Measurements from ENCODE around the gene HSD11B1.

DNA sequence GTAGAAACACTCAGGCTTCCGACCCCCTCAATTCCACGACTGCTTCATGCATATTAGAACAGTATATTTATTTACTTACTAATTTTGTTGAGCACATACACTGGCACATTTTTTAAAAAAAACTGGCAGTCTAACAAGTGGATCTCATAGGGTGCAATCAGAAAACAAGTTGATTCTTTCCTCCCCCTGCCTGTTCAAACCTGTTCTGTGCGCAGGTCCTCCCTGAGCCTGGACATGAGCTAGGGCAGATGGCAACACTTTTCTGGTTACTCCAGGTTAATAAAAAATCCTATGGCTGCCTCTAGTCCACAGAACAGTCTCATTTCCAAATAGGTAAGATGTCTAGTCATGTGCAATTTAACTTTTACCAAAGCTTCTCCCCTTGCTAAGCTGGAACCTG lies 18.6 kb downstream of the HSD11B1 start:
- TF ChIP-seq REST (IDR thresholded peaks at IDR 0.05; ENCODE audit: insufficient read depth in 1 of 2, low read depth in 2 of 2, low read length in 2 of 2) (no peak), POLR2AphosphoS5 (IDR thresholded peaks at IDR 0.05; ENCODE audit: low read depth, low read length) (no peak), TAF1 (IDR thresholded peaks at IDR 0.05; ENCODE audit: borderline replicate concordance, insufficient read depth, low read length) (no peak), SIN3A (IDR thresholded peaks at IDR 0.05; ENCODE audit: borderline replicate concordance, insufficient read depth, low read length) (no peak)
